Inferior parietal cortex (tissue), 1 donor: ENCODE measurements around the gene SH3D21.

Source experiments
- DNase-seq: peaks from one replicate; pipeline ENCODE4 v3.0.0-alpha.2; 2016; ENCODE audit errors: extremely low spot score

SH3D21 gene

DNA sequence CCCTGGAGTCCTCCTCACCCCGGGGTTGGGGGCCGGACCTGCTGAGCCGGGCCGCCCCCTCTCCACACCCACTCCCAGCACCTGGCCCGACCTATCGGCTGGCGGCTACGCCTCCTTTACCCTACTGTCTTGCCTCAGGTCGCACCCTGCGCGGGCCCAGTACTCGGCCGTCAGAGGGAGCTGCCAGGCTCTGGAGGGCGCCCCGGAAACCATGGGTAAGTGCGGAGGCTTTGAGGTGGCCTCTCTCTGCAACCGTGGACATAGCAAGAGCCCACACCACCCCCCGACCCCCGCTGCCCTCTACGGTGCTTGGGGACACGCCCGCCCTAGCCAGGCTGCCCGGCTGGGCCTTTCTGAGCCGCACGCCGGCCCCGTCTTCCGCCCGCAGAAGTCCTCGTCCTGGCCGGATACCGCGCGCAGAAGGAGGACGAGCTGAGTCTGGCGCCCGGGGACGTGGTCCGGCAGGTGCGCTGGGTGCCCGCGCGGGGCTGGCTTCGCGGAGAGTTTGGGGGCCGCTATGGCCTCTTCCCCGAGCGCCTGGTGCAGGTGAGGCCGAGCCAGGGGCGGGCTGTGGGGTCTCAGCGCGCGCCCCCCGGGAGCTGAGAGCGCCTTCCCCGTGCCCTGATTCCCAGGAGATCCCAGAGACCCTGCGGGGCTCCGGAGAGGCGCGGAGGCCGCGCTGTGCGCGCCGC, at the start of gene SH3D21:
TSS of gene SH3D21 (plus strand) at position 159 of the 692 bp plus-strand sequence. CDS start at position 212, 53 bp downstream.
- DNase-seq = no peak

DNA sequence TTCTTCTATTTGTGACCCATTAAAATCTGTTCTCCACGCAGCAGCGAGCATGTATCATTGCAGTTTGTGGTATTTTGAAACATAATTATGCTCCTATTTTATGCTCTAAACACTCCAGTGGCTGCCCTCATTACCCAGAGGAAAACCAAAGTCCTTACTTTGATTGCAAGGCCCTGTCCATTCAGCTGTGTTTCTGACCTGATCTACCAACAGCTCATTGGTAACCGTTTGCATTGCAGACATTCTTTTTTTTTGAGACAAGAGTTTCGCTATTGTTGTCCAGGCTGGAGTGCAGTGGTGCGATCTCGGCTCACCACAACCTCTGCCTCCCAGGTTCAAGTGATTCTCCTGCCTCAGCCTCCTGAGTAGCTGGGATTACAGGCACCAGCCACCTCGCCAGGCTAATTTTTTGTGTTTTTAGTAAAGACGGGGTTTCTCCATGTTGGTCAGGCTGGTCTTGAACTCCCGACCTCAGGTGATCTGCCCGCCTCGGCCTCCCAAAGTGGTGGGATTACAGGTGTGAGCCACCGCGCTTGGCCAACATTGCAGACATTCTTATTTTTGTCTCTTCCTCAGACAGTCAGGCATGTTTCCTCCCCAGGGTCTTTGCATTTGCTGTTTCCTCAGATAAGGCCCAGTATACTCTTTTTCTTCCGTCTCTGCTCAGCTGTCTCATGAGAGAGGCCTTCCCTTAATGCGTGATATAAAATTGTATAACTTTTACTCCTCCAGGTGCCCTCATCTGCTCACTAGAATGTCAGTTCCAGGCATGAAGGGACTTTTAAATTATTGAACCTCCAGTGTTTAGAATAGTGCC, 49.4 kb upstream of the SH3D21 start:
- no peak for DNase-seq

DNA sequence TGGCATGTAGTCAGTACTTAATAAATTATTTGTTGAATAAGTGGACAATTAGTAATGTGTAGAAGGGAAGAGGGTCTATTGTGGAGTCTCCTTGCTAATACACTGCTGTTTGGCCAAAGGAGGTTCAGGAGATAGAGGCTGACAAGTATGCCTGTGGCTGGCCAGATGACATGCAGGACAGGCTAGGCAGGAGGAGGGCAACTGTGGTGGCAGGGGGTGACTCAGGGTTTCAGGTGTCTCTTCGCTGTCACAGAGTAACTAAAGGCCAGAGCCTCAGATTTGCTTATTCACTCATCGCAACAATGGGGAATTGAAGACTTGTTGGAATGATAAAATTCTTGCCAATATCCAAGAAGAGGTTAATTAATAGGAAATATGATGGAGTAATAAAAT, 48.8 kb upstream of the SH3D21 start:
- no peak for DNase-seq

DNA sequence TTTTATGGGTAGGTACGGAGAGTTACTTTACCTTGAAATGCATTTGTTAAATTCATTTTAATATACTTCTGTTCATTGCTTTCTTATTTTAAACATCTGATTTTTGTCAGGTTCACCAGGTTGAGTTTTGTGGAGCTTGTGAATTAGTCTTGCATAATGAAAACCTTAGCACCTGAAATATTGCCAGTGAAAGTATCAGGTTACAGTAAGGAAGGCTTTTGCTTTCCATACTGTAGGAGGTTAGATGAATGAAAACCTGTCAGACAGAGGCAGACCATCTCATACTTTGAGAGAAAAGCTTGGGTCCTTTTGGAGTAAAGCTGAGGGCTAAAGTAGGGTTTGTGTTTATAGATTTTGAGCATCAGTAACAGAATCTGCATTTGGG, 47.2 kb upstream of the SH3D21 start:
- DNase-seq = no peak

DNA sequence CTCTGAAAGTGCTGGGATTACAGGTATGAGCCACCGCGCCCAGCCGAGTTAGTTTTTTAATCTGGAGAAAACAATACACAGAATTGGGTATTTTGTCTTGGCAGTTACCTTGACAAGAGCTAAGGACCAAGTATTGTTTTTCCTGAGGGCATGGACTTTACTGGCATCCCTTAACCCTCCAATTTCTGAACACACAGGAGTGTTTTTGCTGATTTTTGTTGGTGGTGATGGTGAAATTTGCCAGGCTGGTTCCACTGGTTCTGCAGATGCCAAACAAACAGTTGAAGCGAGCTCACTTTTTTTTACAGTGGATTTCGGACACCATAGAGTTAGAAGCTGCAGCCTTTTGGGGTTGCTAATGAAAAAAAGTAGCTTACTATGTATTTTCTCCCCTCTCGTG, 37.2 kb upstream of the SH3D21 start:
- no peak for DNase-seq

DNA sequence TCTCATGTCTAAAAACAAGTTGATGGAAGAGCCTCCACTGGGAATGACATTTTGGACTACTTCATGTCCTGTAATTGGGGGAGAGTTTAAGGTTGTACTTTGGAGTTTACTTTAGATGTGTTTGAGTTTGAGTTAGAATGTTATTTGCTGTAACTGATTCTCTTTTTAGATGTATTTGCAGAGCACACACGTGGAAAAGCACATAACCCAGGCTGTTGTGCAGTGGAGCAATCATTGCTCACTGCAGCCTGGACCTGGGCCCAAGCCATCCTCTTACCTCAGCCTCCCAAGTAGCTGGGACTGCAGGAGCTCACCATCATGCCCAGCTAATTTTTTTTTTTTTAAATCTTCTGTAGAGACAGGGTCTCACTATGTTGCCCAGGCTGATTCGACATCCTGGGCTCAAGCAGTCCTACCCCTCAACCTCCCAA, 36.7 kb upstream of the SH3D21 start:
- DNase-seq = no peak

DNA sequence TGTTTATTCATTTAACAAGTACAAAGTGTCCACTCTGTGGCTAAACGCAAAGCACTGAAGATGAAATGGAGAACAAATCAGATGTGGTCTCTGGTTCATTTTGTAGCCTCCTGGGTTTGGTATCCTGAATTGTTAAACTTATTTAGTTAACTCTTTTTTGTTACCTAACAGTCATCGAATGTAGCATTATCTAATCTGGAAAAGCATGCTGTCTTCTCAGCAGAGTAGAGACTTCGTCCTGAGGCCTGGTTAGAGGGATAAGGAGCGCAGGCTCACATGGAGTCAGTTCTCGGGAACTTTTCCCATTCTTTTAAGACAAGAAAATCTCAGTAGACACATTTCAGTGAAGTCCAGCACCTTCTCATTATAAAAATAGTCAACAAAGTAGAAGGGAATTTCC, 33.1 kb upstream of the SH3D21 start:
- DNase-seq = no peak

DNA sequence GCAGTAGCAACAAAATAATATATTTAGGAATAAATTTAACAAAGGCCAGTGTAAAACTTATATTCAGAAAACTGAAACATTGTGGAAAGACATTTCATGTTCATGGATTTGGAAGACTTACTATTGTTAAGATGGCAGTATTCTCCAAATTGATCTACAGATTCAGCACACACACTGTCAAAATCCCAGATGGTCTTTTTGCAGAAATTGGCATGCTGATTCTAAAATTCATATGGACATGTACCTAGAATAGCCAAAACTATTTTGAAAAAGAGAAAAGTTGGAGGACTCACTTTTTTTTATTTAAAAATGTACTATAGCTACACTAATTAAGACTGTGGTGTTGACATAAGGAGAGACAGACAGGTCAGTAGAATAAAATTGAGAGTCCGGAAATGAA, 32.0 kb upstream of the SH3D21 start:
- no peak for DNase-seq

DNA sequence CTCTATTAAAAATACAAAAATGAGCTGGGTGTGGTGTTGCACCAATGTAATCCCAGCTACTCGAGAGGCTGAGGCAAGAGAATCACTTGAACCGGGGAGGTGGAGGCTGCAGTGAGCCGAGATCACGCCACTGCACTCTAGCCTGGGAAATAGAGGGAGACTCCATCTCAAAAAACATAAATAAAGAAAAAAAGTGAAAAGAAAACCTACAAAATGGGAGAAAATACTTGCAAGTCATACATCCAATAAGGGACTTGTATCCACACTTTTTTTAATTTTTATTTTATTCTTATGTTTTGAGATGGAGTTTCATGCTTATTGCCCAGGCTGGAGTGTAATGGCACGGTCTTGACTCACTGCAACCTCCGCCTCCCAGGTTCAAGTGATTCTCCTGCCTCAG, 29.5 kb upstream of the SH3D21 start:
- DNase-seq = no peak

DNA sequence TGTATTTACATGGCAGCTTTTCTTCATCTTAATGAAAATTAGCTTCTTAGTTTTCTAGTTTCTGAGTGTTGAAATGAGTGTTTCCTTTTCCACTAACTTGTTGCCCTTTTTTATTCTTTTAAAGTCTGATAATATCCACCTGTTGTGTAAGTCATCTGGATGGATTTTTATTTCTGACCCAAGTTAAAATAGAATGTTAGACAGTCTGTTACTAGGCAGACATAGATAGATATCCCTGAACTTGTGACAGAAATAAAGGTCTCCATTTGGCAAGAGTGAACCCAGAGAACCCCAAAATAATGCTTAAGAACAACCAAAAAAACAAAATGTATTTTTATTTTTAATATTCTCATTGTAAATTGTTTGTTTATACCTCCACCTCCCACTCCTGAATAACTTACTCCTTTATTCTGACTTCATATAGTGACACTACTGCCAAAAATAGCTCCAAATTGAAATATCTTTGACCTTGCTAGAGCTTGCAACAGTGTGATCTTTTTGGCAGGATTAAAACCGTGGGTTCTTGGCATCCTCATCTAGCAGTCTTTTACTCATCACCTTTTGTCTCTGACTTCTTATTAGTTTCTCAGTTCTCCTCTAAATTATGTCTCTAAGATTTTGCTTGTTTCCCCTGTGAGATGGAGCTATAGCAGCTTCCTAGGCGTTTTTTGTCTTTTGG, 26.9 kb upstream of the SH3D21 start:
- no peak for DNase-seq

DNA sequence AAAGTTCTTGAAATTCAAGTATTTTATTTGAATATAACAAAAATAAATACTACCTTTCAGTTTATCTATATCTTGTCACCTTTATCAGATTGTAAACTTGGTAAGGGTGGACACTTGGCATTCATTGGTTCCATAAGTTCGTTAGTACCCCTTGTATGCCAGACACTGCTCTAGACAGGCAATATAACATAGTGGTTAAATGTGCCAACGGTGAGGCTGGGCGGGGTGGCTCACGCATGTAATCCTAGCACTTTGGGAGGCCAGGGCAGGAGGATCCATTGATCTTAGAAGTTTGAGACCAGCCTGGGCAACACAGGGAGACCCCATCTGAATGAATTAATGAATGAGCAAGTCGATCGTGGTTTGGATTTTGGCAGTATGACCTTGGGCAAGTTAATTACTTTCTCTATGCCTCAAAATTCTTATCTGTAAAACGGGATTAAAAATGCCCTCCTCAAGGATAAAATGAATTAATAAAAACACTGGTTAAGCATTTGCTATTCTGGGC, 26.3 kb upstream of the SH3D21 start:
- DNase-seq = no peak

DNA sequence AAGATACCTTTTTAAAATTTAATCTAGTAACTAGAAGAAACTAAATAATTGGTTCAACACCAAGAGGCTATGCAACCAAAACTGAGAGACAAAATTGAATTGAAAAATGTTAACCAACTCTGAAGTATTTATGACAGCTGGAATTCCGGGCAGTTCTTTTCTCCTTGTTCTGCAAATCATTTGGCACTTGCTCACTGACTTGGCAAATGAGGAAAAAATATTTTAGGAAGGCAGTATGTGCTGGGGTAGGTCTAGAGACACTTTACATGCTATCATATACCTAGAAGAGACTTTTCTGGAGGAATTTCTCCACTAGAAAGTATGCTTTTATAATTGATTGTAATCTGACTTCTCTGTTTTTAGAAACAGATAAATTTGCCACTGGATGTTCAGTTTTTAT, 22.1 kb upstream of the SH3D21 start:
- no peak for DNase-seq

DNA sequence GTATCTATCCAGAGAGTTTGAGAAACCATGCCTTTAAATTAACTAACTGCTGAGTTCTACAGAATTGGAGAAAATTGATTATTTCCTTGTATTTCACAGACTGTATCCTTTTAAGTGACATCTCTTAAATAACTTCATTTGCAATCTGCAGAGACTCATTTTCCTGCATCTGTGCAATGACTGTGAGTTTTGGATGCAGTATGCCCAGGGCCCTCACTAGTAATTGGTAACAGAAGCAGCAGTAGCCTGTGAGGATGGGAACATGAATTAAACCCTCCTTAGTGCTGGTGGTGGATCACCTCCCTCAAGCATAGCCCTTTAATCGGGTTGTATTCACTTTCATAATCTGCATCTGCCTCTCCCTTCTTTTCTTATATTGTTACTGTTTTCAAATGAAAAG, 21.7 kb upstream of the SH3D21 start:
- DNase-seq = no peak

DNA sequence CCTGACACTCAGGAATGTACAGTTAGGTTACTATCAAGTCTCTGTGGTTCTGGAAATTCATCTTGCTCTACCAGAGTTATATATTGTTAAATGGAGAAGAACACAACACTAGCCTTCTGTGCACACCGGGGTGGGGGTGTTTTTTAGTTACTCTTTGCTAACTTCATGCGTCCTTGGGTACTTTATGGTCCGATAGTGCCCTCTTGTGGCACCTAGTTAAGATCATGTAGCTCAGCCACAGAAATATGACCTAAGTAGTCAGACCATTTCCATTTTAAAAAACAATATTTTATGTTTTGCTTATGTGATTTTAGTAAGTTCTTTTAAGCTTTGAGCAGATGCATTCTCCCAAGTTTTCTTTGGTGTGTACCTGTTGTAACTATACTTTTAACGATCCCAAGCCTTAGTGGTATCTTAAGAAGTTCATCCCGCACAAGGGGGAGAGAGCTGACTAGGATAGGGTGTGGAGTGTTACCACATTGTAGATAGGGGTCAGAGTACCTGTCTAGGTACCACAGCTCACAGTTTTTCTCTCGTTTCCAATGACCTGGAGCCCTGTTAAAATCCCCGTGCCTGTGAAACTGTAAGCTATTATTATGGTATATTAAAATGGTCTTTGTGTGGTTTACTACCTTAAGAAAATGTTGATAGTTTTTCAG, 20.6 kb upstream of the SH3D21 start:
- peak; percentile 91 for DNase-seq

DNA sequence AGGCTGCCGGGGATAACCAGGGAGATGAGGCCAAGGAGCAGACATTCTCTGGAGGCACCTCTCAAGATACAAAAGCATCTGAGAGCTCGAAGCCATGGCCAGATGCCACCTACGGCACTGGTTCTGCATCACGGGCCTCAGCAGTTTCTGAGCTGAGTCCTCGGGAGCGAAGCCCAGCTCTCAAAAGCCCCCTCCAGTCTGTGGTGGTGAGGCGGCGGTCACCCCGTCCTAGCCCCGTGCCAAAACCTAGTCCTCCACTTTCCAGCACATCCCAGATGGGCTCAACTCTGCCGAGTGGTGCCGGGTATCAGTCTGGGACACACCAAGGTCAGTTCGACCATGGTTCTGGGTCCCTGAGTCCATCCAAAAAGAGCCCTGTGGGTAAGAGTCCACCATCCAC, 19.4 kb upstream of the SH3D21 start:
- DNase-seq = no peak

DNA sequence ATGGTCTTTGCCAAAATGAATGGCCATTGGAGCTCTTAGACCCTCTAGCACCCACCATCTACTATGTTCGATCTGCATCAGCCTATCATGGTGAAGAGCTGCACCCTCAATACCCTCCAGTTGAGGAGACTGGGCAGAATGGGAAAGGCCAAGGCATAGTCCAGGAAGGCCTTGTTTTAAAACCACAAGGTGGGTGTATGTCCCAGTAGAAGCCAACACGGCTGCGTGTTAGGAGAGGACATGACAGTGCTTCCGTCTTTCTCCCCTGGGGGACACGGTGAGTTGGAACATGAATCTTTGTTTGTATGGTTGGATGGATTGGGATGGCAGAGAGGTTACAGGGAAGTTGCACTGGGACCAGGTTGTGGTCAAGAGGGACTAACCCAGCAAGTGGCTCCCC, 18.6 kb upstream of the SH3D21 start:
- DNase-seq = no peak

DNA sequence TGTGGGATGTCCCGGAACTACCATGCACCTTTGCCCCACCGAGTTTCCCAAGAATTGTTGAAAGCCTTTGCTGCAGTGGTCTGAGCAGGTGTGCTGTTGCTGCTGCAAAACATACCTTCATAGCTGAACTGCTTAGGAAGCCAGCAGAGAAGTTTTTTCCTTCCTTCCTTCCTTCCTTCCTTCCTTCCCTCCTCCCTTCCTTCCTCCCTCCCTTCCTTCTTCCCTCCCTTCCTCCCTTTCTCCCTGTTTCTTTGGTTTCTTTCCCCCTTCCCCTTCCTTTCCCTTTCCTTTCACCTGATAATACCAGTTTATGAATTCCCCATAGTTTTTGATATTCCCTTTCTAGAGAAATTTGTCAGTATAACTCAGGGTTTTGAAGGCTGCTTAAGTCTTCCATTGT, 10.8 kb upstream of the SH3D21 start:
- no peak for DNase-seq

DNA sequence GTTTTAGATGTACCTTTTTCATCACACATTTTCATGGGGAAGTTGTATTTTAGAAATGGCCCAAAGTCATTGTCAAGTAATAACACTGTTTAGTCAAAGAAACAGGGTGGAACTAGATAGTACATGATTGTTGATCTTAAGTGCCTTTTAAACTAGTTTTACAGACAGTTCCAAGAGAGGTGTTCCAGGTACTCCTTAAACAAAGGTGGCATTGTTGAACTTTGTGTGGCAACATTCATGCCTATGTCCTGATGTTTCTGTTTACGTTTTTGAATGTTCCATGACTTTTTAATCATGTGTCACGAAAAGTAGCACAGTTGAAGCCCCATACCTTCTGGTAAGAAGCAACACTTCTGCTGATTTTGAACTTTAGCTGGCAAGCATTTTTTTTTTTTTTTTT, 9.1 kb upstream of the SH3D21 start:
- DNase-seq = no peak

DNA sequence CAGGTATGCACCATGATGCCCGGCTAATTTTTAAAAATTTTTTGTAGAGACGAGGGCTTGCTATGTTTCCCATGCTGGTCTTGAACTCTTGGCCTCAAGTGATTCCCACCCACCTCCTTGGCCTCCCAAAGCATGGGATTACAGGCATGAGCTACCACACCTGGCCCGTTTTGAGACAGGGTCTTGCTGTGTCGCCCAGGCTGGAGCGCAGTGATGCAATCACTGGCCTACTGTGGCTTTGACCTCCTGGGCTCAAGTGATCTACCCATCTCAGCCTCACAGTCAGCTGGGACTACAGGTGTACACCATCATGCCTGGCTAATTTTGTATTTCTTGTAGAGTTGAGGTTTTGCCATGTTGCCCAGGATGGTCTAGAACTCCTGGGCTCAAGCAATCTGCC, 7.5 kb upstream of the SH3D21 start:
- DNase-seq = no peak

DNA sequence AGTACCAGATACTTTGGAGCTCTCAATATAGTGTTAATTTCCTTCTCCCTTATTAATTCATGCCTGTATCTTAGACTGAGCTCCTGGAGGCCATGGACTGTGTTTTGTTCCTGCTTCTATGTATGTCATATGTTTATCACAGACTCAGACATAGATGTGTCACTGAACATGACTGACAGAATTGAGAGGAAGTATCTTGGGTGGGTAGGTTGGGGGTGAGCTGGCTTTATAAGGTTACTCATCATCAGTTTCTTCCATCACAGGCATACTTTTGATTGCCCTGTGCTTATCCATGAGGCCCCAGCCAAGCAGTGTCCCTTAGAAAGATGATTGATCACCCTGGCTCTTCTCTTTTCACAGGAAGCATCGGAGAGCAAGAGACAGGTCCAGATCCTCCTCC, 5.6 kb upstream of the SH3D21 start:
- DNase-seq = no peak

DNA sequence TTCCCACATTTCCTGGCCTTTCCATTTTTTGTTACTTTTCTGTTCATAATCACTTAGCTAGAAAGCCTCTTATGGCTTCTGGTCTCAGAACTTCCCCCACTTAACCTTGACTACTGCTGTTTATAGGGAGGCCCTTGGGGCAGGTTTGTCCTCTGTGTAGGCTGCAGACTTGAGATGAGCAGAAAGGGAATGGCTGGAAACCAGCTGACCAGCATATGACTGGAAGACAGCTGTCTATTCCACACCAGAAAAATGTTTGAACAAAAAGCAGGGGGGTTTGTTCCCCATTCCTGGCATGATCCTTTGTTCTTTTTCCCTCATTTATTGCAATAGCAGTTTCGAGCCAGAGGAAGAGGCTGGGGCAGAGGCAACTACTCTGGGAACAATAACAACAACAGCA, 4.9 kb upstream of the SH3D21 start:
- no peak for DNase-seq

DNA sequence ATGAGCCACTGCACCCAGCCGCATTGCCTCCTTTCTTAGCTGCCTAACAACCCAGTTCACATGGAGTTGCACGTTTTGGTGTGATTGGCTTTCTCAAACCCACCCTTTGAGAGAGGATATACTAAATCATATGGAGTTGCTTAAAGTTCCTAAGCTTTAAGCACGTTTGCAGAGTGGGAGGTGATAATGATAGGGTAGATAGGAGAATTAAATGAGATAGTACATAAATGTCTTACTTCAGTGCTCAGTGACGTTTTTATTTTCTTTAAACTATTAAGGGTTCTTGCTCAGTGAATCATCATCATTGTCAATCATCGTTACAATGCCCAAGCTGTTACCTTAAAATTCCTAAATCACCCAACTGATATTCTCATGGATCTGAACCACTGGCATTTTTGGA, 2.9 kb upstream of the SH3D21 start:
- no peak for DNase-seq
